ENCODE measurements around the gene TMEM184C. TPM values are rescaled to one million over a fixed set of nuclear protein-coding genes. Genes with fewer than 3 reads are reported as not detected.

The TMEM184C gene
- total RNA-seq, 3 donors from 2014 or later = 37.5 to 43.3 (median 37.7) TPM

DNA sequence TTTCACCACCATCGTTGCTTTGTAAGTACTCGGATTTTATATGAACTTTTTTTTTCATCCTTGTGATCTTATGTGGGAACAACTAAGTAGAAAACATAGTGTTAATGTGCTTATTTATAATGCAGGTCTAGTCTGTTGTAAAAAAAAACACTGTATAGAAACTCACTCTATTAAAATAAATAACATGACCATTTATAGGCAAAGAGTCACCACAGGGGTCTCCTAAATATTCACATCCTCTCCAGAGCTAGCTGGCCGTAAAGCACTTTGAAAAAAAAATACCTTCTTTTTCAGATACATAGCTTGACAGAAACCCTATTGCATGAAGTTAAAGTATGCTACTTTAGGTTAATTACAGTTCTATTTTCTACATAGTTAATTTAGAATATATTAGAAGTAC, 11.2 kb downstream of the TMEM184C start:
- no peak overlapping the region for H3K4me3 ChIP-seq
- H3K4me1 ChIP-seq (ENCODE audit: low read depth) = no peaks in the 10 kb centered on the region
- TF ChIP-seq, protein P1, sequence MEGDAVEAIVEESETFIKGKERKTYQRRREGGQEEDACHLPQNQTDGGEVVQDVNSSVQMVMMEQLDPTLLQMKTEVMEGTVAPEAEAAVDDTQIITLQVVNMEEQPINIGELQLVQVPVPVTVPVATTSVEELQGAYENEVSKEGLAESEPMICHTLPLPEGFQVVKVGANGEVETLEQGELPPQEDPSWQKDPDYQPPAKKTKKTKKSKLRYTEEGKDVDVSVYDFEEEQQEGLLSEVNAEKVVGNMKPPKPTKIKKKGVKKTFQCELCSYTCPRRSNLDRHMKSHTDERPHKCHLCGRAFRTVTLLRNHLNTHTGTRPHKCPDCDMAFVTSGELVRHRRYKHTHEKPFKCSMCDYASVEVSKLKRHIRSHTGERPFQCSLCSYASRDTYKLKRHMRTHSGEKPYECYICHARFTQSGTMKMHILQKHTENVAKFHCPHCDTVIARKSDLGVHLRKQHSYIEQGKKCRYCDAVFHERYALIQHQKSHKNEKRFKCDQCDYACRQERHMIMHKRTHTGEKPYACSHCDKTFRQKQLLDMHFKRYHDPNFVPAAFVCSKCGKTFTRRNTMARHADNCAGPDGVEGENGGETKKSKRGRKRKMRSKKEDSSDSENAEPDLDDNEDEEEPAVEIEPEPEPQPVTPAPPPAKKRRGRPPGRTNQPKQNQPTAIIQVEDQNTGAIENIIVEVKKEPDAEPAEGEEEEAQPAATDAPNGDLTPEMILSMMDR (IDR thresholded peaks at IDR 0.05) = no peak
- no peak for ATAC-seq
- H3K9me3 ChIP-seq = no peaks in the 10 kb centered on the region
- no peak for DNase-seq
- H3K36me3 ChIP-seq (ENCODE audit: low read depth) = peaks cover 9% of the 10 kb centered on the region
- intact Hi-C loops (cut with DNase I, micrococcal nuclease) = no loop called here

DNA sequence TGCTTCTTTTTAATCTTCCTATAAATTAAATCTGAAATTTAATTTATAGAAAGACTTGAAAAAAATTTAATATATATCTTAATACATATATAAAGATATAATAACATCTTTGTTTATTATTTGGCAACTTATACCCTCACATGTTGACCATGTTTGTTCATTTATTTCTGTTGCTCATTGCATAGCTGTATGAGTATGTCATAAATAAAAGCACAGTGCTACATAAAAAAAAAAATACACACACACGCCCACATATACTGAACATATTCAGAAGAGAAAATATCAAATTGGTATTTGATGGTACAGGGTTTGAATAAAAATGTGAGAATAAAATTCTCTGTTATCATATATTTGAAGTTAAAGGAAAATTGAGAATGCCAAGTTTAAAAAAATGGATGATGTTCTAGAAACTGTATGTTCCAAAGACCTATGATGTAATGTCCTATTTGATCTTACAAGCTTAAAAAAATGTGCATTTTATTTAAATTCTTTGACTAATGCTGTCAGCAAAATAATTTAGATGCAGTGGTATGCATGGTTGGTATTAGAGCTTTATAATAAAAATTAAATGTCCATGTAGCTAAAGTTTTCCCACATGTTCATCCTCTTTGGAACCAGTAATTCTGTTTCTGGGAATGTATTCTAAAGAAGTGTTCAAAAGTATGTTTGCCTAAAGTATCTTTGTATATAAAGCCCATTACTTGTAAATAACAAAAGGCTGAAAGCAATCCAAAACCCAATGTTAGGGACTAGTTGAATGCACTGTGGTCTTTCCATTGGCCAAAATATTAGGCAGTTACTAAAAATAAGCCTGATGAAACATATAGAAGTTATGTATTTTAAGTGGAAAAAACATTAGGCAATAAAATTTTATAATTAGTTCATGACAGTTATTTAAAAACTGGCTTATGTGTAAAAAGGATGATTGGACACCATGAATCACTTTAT, 12.9 kb downstream of the TMEM184C start:
- TF ChIP-seq, protein P1 (IDR thresholded peaks at IDR 0.05) = no peak

DNA sequence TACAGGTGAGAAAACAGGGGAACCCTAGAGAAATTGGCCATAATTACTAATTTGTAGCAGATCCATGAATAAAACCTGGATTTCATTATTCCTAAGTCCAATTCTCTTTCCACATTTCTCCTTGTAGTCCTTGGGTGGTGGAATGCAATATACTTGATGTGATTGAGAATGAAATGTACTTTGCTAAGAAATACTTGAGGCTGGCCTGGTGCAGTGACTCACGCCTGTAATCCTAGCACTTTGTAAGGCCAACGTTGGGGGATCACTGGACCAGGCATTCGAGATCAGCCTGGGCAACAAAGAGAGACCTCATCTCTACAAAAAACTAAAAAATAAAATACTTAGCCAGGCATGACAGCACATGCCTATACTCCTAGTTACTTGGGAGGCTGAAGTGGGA, 15.9 kb downstream of the TMEM184C start:
- H3K36me3 ChIP-seq (ENCODE audit: low read depth) = no peaks in the 10 kb centered on the region

More for the DNA sequence above, 12.9 kb downstream of the TMEM184C start:
- ATAC-seq (no peak), DNase-seq (no peak)
- Histone ChIP-seq H3K9me3 (no peaks in the 10 kb centered on the region), H3K4me1 (ENCODE audit: low read depth) (no peaks in the 10 kb centered on the region), H3K36me3 (ENCODE audit: low read depth) (peaks cover 8% of the 10 kb centered on the region), H3K4me3 (no peak overlapping the region)
- intact Hi-C loops (cut with DNase I, micrococcal nuclease) = no loop called here

DNA sequence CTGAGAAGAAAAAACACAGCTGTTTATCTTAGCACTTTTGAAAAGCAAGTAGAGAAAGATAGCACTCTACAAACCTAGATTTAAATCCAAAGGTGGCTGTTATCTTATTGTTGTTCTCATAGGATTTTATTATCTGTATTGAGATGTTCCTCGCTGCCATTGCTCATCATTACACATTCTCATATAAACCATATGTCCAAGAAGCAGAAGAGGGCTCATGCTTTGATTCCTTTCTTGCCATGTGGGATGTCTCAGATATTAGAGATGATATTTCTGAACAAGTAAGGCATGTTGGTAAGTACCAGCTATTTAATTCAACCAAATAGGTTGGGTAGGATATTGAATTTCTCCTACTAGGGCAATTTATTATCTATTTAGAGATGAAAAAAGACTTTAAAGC, 16.4 kb downstream of the TMEM184C start:
- intact Hi-C loops (cut with DNase I, micrococcal nuclease) = no loop called here
- no peaks in the 10 kb centered on the region for H3K36me3 ChIP-seq (ENCODE audit: low read depth)
- DNase-seq = no peak

More for the DNA sequence above, 15.9 kb downstream of the TMEM184C start:
- intact Hi-C loops (cut with DNase I, micrococcal nuclease) = no loop called here
- H3K9me3 ChIP-seq = no peaks in the 10 kb centered on the region
- ATAC-seq (no peak), DNase-seq (no peak)
- no peaks in the 10 kb centered on the region for H3K4me1 ChIP-seq (ENCODE audit: low read depth)
- TF ChIP-seq, protein P1 (IDR thresholded peaks at IDR 0.05) = no peak
- no peak overlapping the region for H3K4me3 ChIP-seq

DNA sequence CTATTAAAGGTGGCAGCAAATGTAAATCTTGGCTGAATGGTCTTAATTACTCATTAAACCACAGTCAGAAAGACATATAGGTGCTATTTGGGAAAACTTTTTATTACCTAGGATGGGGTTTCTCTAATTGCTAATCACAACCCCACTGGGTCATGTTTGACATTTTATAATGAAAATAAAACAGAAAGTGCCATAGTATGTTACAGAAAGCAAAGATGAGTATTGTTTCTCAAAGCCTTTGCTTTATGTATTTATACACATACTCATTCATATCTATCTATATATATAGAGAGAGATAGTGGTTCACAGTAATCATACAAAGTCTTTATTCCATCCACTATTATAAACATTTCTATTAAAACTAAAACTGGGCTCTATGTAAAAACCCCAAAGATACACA, 18.2 kb downstream of the TMEM184C start:
- no peak for DNase-seq
- TF ChIP-seq, protein P1 (IDR thresholded peaks at IDR 0.05) = no peak
- no peak overlapping the region for H3K4me3 ChIP-seq
- no peaks in the 10 kb centered on the region for H3K4me1 ChIP-seq (ENCODE audit: low read depth)
- intact Hi-C loops (cut with DNase I, micrococcal nuclease) = no loop called here
- no peaks in the 10 kb centered on the region for H3K36me3 ChIP-seq (ENCODE audit: low read depth)
- ATAC-seq = no peak
- H3K9me3 ChIP-seq = no peaks in the 10 kb centered on the region

More for the DNA sequence above, 16.4 kb downstream of the TMEM184C start:
- no peaks in the 10 kb centered on the region for H3K9me3 ChIP-seq
- TF ChIP-seq, protein P1 (IDR thresholded peaks at IDR 0.05) = no peak
- H3K4me3 ChIP-seq = no peak overlapping the region
- no peak for ATAC-seq
- no peaks in the 10 kb centered on the region for H3K4me1 ChIP-seq (ENCODE audit: low read depth)

All from mucosa of descending colon (tissue), 3 donors.